Fibroblast of the aortic adventitia (primary cell): ENCODE data around the gene SSU72. TPM values are rescaled to one million over a fixed set of nuclear protein-coding genes. Genes with fewer than 3 reads are reported as not detected.
A peak's percentile ranks its signal among the peaks of the same experiment; 100 is the strongest.

Source experiments
- DNase-seq: peaks from one replicate; pipeline ENCODE4 v3.0.0-alpha.2; 2010; ENCODE audit warnings: low read depth
- H3K4me3 ChIP-seq: 2 replicates; pipeline ENCODE4 v1.5.1; 2011; ENCODE audit warnings: low read depth, mild to moderate bottlenecking, control low read depth, low read length, moderate library complexity
- CTCF ChIP-seq: IDR thresholded peaks from 2 replicates; pipeline ENCODE4 v1.5.1; 2011; ENCODE audit warnings: mild to moderate bottlenecking, low read length, control low read depth, inconsistent platforms; ENCODE audit not compliant: insufficient read depth
- total RNA-seq: library from RNA; depleted of rRNA; stranded (reverse); fragments of >200 nt; gene quantifications from 2 replicates; pipeline ENCODE4 v1.2.3, GENCODE V29; 2012; ENCODE audit warnings: low replicate concordance

Gene SSU72
- total RNA-seq, 1 donor = 78.2 TPM

DNA sequence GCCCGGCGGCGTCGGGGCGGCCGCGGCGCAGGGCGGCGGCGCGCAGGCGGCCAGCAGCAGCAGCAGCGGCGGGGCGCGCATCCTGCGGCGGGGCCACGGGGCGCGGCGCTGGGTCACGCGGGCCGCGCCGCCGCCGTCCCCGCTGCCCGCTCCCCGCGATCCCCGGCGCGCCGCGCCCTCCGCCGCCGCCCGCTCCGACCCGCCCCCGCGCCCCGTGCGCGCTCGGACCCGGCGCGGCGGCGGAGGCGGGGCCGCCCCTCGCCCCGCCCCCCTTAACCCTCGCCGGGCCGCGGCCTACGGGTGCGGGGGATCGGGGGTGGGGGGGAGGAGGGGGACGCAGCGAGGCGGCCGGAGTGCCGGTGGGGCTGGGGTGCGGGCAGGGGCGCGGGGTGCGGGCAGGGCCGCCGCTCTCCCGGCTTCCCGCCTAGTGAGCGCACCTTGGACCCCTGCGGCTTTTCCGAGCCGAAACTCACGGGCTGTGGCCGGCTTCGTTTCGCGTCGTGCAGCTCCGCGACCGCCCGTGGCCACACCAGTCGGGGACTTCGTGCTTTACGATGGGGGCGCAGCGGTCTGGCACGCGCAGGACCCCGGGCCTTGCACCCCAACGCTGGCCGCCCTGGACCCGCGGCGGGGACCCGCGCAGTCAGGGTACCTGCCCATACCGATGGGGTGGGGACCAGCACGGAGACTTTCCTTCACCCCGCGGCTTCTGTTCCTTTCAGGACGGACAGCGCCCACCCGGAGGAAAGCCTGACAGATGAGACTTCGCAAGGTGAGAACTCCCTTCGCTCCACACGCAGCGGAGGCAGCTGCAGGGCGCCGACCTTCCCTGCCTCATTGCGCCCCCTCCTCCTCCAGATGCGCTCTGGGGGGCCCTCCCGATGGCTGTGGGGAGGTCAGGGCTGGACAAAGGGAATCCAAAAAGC, 25.5 kb upstream of the SSU72 start, which contains the start of gene FNDC10:
Gene FNDC10 (minus strand): TSS at position 201 of the 926 bp plus-strand sequence. CDS start 120 bp downstream, at position 81.
- H3K4me3 ChIP-seq = peak within 1 kb of the TSS; percentile 60
- TF ChIP-seq CTCF = no peak
- DNase-seq = no peak

DNA sequence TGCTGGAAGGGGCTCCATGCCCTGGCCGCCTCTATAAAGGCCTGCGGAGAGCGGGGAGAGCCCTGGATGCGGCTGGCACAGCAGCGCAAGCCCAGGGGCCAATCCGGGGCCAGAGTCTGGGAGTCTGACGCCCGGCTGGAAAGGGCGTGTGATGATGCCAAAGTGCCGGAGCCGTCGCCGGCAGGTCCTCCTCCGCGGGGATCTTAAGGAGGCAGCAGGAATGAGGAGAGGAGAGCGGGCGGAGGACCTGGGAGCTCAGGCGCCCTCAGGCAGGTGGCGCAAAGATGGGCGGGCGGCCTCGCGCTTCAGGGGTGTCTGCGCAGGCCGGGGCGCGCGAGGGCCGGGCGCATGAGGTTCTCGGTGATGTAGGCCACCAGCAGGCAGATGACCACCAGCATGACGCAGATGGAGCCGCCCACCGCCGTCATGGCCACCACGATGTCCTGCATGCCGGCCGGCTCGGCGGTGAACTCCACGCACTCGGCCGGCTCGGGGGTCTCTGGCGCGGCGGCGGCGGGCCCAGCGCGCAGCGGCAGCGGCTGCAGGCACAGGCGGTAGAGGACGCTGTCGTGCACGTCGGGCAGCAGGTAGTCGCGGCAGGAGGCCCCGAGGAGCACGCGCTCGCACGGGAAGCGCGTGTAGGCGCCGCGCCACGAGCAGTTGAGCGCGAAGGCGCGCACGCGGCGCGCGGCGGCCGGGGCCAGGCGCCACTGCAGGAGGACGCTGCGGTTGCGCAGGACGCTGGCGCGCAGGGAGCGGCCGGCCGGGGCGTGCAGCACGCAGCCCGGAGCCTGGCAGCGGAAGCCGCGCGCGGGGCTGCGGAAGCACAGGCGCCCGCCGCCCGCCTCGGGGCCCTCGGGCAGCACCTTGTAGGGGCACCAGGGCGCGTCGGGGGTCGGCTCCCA, 24.6 kb upstream of the SSU72 start:
- DNase-seq = peak; percentile 30
- no peak for TF ChIP-seq CTCF
- H3K4me3 ChIP-seq = peak overlapping the region; percentile 48

DNA sequence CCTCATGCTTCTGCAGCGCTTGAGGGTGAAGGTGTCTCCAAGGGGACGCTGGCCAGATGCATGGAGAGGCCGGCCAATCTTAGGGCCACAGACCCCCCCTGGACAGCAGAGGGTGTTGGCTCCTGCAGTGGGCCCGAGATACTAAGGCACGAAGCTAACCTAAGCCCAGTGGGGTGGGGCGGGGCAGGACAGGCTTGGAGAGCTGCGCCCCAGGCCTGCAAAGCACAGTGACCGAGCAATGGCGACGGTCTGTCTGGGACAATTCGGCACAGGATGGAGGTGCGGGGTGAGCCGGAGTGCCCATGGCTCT, 24.0 kb upstream of the SSU72 start:
- H3K4me3 ChIP-seq = no peak overlapping the region
- no peak for TF ChIP-seq CTCF
- DNase-seq = no peak

- no peak for DNase-seq
- no peak overlapping the region for H3K4me3 ChIP-seq
- TF ChIP-seq CTCF = no peak
Observed at GRCh38 chr1:1598051-1598719, 23.5 kb upstream of the SSU72 start.

DNA sequence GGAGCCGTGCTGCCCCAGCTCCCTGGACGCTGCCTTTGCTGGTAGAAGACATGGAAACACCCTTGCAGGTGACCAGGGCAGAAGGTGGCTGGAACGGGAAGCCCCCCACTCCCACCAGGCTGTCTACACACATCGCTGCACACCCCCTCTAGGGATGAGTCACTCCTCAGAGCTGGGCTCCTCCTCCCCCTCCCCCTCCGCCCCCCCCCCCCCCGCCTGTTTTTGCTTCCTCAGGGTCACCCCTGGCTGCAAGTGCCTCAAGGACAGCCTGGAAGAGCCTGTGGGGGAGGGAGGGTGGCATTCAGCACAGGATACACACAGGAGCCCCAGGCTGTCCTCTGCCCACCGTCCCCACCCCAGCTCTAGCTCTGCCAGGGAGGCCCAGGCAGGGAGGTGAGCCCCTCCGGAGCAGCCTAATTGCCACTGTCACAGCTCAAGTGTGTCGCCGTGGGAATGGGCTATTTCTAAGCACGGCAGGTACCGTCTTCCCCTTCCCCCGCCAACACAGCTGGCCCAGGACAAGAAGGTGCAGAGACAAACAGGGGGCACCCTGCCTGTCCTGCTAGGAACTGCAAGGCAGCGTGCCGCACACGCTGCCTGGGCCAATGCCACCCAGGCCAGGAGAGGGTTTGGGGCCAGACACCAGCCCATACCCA, 22.7 kb upstream of the SSU72 start:
- no peak overlapping the region for H3K4me3 ChIP-seq
- DNase-seq = no peak
- TF ChIP-seq CTCF = peak; percentile 49
